ENCODE results near the gene CREBBP.

DNA sequence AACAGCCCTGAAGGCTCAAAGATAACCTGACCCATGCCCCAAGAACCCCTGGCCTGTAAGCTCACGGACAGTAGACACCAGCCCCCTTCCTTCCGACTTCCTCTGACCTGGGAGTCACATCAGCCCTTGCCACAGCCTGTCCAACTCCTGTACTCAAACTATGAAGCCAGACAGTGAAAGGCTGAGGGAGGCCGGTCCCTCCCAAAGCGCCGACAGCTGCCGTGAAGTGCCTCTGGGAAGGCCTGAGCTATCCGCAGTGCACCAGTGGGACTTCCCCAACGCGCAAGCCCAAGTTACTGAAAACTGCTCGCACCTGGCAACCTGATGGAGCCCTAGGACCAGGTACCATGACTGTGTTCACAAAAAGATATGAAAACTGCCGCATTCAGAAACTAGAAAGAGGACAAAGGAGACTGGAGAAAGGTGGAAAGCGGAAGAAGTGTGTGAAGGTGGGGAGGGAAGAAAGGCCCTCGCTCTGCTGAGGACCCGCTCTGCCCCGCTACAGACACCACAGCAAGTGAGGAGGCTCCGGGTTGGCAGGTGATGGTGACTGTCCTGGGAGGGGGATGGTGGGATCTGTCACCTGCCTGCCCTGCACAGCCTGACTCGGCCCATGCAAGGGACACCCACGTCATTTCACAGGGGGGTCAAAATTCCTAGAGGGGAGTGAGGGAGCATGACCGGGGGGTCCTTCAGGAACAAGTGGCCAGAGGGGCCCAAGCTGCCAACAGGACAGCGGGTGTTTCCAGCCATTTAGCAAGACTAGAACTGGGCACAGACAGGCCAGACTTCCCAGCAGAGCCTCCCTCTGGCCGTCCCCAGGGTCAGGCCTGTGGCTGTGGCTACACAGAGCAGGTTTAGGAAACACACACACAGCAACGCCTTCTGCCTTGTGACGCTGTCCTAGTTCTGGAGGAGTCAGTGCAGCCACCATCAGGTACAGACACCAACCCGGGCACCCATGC is 150.1 kb downstream of the CREBBP start:
- TF ChIP-seq SP1 (IDR thresholded peaks at IDR 0.05) (no peak), LEF1 (IDR thresholded peaks at IDR 0.05; ENCODE audit: borderline replicate concordance) (no peak), HDGF (IDR thresholded peaks at IDR 0.05; ENCODE audit: borderline replicate concordance) (no peak), ELF4 (IDR thresholded peaks at IDR 0.05) (no peak), FOXA1 (IDR thresholded peaks at IDR 0.05) (no peak), FOXK2 (IDR thresholded peaks at IDR 0.05) (no peak), FOXM1 (IDR thresholded peaks at IDR 0.05; ENCODE audit: borderline replicate concordance) (no peak), SUZ12 (IDR thresholded peaks at IDR 0.05) (no peak), BHLHE40 (IDR thresholded peaks at IDR 0.05; ENCODE audit: borderline replicate concordance) (no peak), TARDBP (IDR thresholded peaks at IDR 0.05) (no peak), ARNT (IDR thresholded peaks at IDR 0.05) (no peak)
- TF ChIP-seq, protein P1, sequence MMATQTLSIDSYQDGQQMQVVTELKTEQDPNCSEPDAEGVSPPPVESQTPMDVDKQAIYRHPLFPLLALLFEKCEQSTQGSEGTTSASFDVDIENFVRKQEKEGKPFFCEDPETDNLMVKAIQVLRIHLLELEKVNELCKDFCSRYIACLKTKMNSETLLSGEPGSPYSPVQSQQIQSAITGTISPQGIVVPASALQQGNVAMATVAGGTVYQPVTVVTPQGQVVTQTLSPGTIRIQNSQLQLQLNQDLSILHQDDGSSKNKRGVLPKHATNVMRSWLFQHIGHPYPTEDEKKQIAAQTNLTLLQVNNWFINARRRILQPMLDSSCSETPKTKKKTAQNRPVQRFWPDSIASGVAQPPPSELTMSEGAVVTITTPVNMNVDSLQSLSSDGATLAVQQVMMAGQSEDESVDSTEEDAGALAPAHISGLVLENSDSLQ (IDR thresholded peaks at IDR 0.05): no peak
